DND-41 (cell line): ENCODE measurements around the gene CFAP298.
"Not testable (repeated sequence)": the region's sequence is repeated elsewhere in the genome, so short reads cannot be mapped to it uniquely, and the experiment has no call there.

Experiments used
- ATAC-seq: fragments of 200-7000 bp; cut with Tn5 transposase; 3 replicates; pipeline ENCODE4 v1.9.1; 2021; ENCODE audit warnings: low read depth; ENCODE audit not compliant: insufficient read depth
- DNase-seq: peaks from one replicate; pipeline ENCODE4 v3.0.0-alpha.2; 2020
- H2AFZ ChIP-seq: 2 replicates; pipeline ENCODE4 v1.6.0; 2012; ENCODE audit warnings: low read depth, low read length
- H3K27ac ChIP-seq: 2 replicates; pipeline ENCODE4 v1.5.1; 2012; ENCODE audit warnings: low read length, inconsistent platforms
- H3K27me3 ChIP-seq: fragments of 200-600 bp; sonication (generic); 2 replicates; pipeline ENCODE4 v1.6.0; 2012; ENCODE audit warnings: low read length, mild to moderate bottlenecking, inconsistent platforms; ENCODE audit not compliant: insufficient read depth, poor library complexity
- H3K36me3 ChIP-seq: 2 replicates; pipeline ENCODE4 v1.5.1; 2012; ENCODE audit warnings: low read length, inconsistent platforms; ENCODE audit not compliant: insufficient read depth
- H3K4me1 ChIP-seq: 2 replicates; pipeline ENCODE4 v1.5.1; 2012; ENCODE audit warnings: mild to moderate bottlenecking, low read length; ENCODE audit not compliant: insufficient read depth
- H3K4me2 ChIP-seq: 2 replicates; pipeline ENCODE4 v1.6.0; 2012; ENCODE audit warnings: mild to moderate bottlenecking, moderate library complexity, low read length, inconsistent platforms; ENCODE audit not compliant: insufficient read depth
- H3K4me3 ChIP-seq, 2 experiments: fragments of 200-600 bp in 1 of 2; shearing (Covaris generic) in 1 of 2; 2 replicates each; pipeline ENCODE4 v1.5.1; 2012 to 2016; ENCODE audit warnings: inconsistent platforms in 2 of 2, low read length in 2 of 2, mild to moderate bottlenecking in 2 of 2, low read depth in 1 of 2, moderate library complexity in 1 of 2
- H3K79me2 ChIP-seq: 2 replicates; pipeline ENCODE4 v1.6.0; 2012; ENCODE audit warnings: low read length, inconsistent platforms; ENCODE audit not compliant: insufficient read depth
- H3K9ac ChIP-seq: 2 replicates; pipeline ENCODE4 v1.6.0; 2012; ENCODE audit warnings: low read depth, mild to moderate bottlenecking, inconsistent platforms, low read length, moderate library complexity
- H3K9me3 ChIP-seq: 2 replicates; pipeline ENCODE4 v1.5.1; 2012; ENCODE audit warnings: low read length, moderate library complexity, mild to moderate bottlenecking, inconsistent platforms; ENCODE audit not compliant: insufficient read depth, severe bottlenecking
- H4K20me1 ChIP-seq: 2 replicates; pipeline ENCODE4 v1.6.0; 2012; ENCODE audit warnings: low read length; ENCODE audit not compliant: insufficient read depth
- EZH2 ChIP-seq: IDR thresholded peaks from 3 replicates; pipeline ENCODE4 v1.6.1; 2012; ENCODE audit warnings: borderline replicate concordance, low read depth, mild to moderate bottlenecking, moderate library complexity, low read length, inconsistent platforms; ENCODE audit not compliant: severe bottlenecking
- TF ChIP-seq, protein P1 (sequence below): IDR thresholded peaks from 2 replicates; pipeline ENCODE4 v1.5.1; 2012; ENCODE audit warnings: borderline replicate concordance, low read length, moderate library complexity, mild to moderate bottlenecking; ENCODE audit not compliant: poor library complexity, severe bottlenecking; ENCODE audit errors: extremely low read depth

The CFAP298 gene

GRCh38 chr21:32612999-32613337 is 791 bp upstream of the CFAP298 start:
- Histone ChIP-seq H4K20me1 (no peaks in the 10 kb centered on the region; the same call in 1 of the 2 replicates), H3K79me2 (peaks cover 26% of the 10 kb centered on the region), H3K4me3 (peak overlapping the region; percentile 62 to 90; a peak in 3 of 4 replicates), H3K36me3 (peaks cover 24% of the 10 kb centered on the region), H3K9ac (peak overlapping the region; percentile 72), H2AFZ (peak overlapping the region; percentile 97), H3K4me1 (peaks cover 25% of the 10 kb centered on the region), H3K9me3 (no peaks in the 10 kb centered on the region), H3K27ac (peak overlapping the region; percentile 90), H3K4me2 (peak overlapping the region; percentile 65), H3K27me3 (no peaks in the 10 kb centered on the region)
- no peak for ATAC-seq
- no peak for DNase-seq
- TF ChIP-seq, protein P1, sequence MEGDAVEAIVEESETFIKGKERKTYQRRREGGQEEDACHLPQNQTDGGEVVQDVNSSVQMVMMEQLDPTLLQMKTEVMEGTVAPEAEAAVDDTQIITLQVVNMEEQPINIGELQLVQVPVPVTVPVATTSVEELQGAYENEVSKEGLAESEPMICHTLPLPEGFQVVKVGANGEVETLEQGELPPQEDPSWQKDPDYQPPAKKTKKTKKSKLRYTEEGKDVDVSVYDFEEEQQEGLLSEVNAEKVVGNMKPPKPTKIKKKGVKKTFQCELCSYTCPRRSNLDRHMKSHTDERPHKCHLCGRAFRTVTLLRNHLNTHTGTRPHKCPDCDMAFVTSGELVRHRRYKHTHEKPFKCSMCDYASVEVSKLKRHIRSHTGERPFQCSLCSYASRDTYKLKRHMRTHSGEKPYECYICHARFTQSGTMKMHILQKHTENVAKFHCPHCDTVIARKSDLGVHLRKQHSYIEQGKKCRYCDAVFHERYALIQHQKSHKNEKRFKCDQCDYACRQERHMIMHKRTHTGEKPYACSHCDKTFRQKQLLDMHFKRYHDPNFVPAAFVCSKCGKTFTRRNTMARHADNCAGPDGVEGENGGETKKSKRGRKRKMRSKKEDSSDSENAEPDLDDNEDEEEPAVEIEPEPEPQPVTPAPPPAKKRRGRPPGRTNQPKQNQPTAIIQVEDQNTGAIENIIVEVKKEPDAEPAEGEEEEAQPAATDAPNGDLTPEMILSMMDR = no peak
- TF ChIP-seq EZH2 = no peak

DNA sequence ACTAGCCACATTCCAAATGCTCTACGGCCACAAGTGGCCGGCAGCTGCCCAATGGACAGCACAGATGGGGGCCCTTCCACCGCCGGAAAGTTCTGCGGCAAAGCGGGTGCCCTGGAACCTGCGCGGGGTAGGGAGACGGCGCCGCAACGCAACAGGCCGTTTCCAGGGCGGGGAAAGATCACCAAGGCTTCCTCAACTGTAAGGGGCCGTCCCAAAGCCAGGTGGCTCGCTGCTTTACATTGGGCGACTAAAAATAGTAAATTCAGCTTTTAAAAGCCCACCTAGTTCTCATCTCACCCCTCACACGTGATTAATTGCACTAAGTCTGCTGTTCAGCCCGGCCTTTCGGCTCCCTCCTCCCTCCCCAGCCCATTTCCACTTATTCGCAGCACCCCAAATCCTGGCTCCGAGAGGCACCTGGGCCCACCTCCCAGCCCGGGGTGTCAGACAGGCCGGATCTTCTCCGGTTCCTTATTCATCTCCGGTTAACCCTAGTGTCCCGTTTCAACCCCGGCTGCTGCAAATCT is 643 bp downstream of the CFAP298 start:
- Histone ChIP-seq H3K27me3 (no peaks in the 10 kb centered on the region), H3K4me2 (peak overlapping the region; percentile 65), H3K4me1 (peaks cover 25% of the 10 kb centered on the region), H2AFZ (peak overlapping the region; percentile 97), H3K4me3 (peak overlapping the region; percentile 62 to 90), H3K79me2 (peaks cover 26% of the 10 kb centered on the region), H3K27ac (peak overlapping the region; percentile 90), H3K9ac (peak overlapping the region; percentile 72), H3K36me3 (peaks cover 34% of the 10 kb centered on the region), H4K20me1 (no peaks in the 10 kb centered on the region; the same call in 1 of the 2 replicates), H3K9me3 (no peaks in the 10 kb centered on the region)
- ATAC-seq (peak; percentile 52), DNase-seq (peak; percentile 54)
- TF ChIP-seq, protein P1 = no peak
- TF ChIP-seq EZH2 = no peak

- H4K20me1 ChIP-seq, H2AFZ ChIP-seq, H3K27me3 ChIP-seq, DNase-seq, ATAC-seq, H3K9me3 ChIP-seq, H3K27ac ChIP-seq: not testable (repeated sequence)
- H3K9ac ChIP-seq = peak overlapping the region; percentile 72
- peaks cover 40% of the 10 kb centered on the region for H3K36me3 ChIP-seq
- H3K4me1 ChIP-seq = peaks cover 25% of the 10 kb centered on the region
- H3K4me2 ChIP-seq = peak overlapping the region; percentile 65
- H3K4me3 ChIP-seq = peak overlapping the region in 1 of 2 experiments; percentile 56; a peak in 2 of 4 replicates
- peaks cover 26% of the 10 kb centered on the region for H3K79me2 ChIP-seq
These were observed 1.2 kb downstream of the CFAP298 start for GRCh38 chr21:32610940-32611339.

DNA sequence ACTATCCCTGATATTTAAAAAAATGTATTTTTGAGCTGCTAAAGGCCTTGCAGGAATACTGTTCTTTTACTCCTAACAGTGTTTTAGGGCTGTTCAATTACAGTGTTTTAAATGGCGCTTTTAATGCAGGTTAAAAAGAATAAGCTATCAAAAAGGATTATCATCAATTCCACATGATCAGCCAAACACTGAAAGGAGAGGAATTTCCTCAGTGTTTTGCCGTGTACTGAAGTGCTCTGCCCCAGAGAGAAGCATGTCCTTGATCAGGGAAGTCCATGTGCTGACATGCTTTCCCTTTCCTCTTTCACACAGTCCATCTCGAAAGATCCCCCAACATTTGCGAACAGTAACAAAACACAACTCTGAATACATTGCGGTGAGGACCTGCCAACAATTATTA is 3.3 kb downstream of the CFAP298 start:
- Histone ChIP-seq H2AFZ (no peak overlapping the region), H3K79me2 (peaks cover 26% of the 10 kb centered on the region), H3K9ac (no peak overlapping the region), H3K4me2 (no peak overlapping the region), H3K27ac (no peak overlapping the region), H3K36me3 (peaks cover 61% of the 10 kb centered on the region), H3K9me3 (no peaks in the 10 kb centered on the region), H3K4me3 (no peak overlapping the region), H4K20me1 (no peaks in the 10 kb centered on the region; the same call in 1 of the 2 replicates), H3K4me1 (peaks cover 25% of the 10 kb centered on the region), H3K27me3 (no peaks in the 10 kb centered on the region)
- no peak for TF ChIP-seq EZH2
- TF ChIP-seq, protein P1 = no peak
- DNase-seq (no peak), ATAC-seq (no peak)
